Stimulated activated CD8-positive, alpha-beta memory T cell treated with anti-CD3 and anti-CD28 coated beads, Interleukin-15, amount 100 ng/mL, for 24 hours (primary cell): ENCODE measurements around the gene LTC4S.

Source experiments
- DNase-seq: peaks from one replicate; pipeline ENCODE4 v3.0.0-alpha.2; 2020; ENCODE audit warnings: low read depth

The LTC4S gene

GRCh38 chr5:179812135-179812825 lies 18.5 kb downstream of the LTC4S start:
- no peak for DNase-seq

GRCh38 chr5:179812997-179813607 lies 19.3 kb downstream of the LTC4S start:
- no peak for DNase-seq

GRCh38 chr5:179814090-179814489 lies 20.3 kb downstream of the LTC4S start:
- DNase-seq = no peak

- DNase-seq = no peak
These were observed 21.9 kb downstream of the LTC4S start for GRCh38 chr5:179815491-179816249.

- DNase-seq = no peak
These were observed 22.6 kb downstream of the LTC4S start for GRCh38 chr5:179816401-179816795.

- no peak for DNase-seq
These were observed 23.1 kb downstream of the LTC4S start for GRCh38 chr5:179816796-179817469.

- no peak for DNase-seq
These were observed 23.7 kb downstream of the LTC4S start for GRCh38 chr5:179817470-179817840.

- DNase-seq = no peak
These were observed 24.3 kb downstream of the LTC4S start for GRCh38 chr5:179817890-179818745.

- peak; percentile 55 for DNase-seq
These were observed 25.0 kb downstream of the LTC4S start for GRCh38 chr5:179818746-179819295.

- DNase-seq = no peak
These were observed 25.7 kb downstream of the LTC4S start for GRCh38 chr5:179819296-179820126.

- no peak for DNase-seq
These were observed 26.3 kb downstream of the LTC4S start for GRCh38 chr5:179820127-179820482.

- peak; percentile 75 for DNase-seq
These were observed 26.9 kb downstream of the LTC4S start, which contains the start of gene SQSTM1 for GRCh38 chr5:179820483-179821297. SQSTM1 (plus strand) TSS chr5:179820905; CDS start chr5:179820937, 32 bp downstream.

- DNase-seq = peak; percentile 58
These were observed 27.7 kb downstream of the LTC4S start for GRCh38 chr5:179821298-179822058.

GRCh38 chr5:179822059-179822432 lies 28.3 kb downstream of the LTC4S start:
- no peak for DNase-seq

- no peak for DNase-seq
These were observed 28.7 kb downstream of the LTC4S start for GRCh38 chr5:179822444-179822990.

GRCh38 chr5:179823937-179824744 lies 30.4 kb downstream of the LTC4S start:
- DNase-seq = no peak

- DNase-seq = no peak
These were observed 30.9 kb downstream of the LTC4S start for GRCh38 chr5:179824745-179825112.
